ENCODE results near the gene HOXA3. TPM values are rescaled to one million over a fixed set of nuclear protein-coding genes. Genes with fewer than 3 reads are reported as not detected.

Gene HOXA3
- total and polyA plus RNA-seq, 9 of the 15 experiments (the other 6 are each of a cell fraction or from before 2014, with no cell fraction given): 0.04 to 0.13 TPM; not detected in 7

- TF ChIP-seq TSHZ1 (CRISPR knock-in tag; IDR thresholded peaks at IDR 0.05) (no peak), NFRKB (IDR thresholded peaks at IDR 0.05; ENCODE audit: low read depth) (no peak), OTX1 (CRISPR knock-in tag; IDR thresholded peaks at IDR 0.05) (no peak), ZNF639 (CRISPR knock-in tag; conservative IDR thresholded peaks at IDR 0.05 in 1 of 2, IDR thresholded peaks at IDR 0.05 in 1 of 2) (no peak), MXD1 (CRISPR knock-in tag; IDR thresholded peaks at IDR 0.05; ENCODE audit: borderline replicate concordance, poor library complexity, severe bottlenecking) (no peak), BACH1 (tag; IDR thresholded peaks at IDR 0.05) (no peak), CREB5 (CRISPR knock-in tag; IDR thresholded peaks at IDR 0.05) (no peak), EHMT2 (IDR thresholded peaks at IDR 0.05) (no peak)
These were observed 55.4 kb downstream of the HOXA3 start (continued) for GRCh38 chr7:27096768-27097514.

All from K562 (cell line).